Endothelial cell of umbilical vein (primary cell): ENCODE data around the gene NEU2. TPM values are rescaled to one million over a fixed set of nuclear protein-coding genes. Genes with fewer than 3 reads are reported as not detected.

Source experiments
- BruUV-seq: library from RNA; stranded (reverse); fragments of 400-500 nt; replicated peaks from 2 replicates; lab custom pipeline; 2021; lab: Mats Ljungman, UMichigan
- CTCF ChIA-PET: fragments of 300-600, 350-600 bp; sonication (Branson Sonifier 250); formaldehyde crosslinking; loops from one replicate; lab custom pipeline; 2021; ENCODE audit warnings: antibody characterized with exemption, inconsistent platforms; lab: Charles Lee
- POLR2A ChIA-PET: fragments of 300-600, 350-600 bp; sonication (Branson Sonifier 250); formaldehyde crosslinking; loops from one replicate; lab custom pipeline; 2021; ENCODE audit warnings: antibody characterized with exemption, inconsistent platforms; lab: Charles Lee
- DNase-seq: peaks from one replicate; pipeline ENCODE4 v3.0.0-alpha.2; 2011; ENCODE audit warnings: low read depth, low spot score
- FAIRE-seq: peaks from 2 replicates; lab custom pipeline; 2011; peaks lifted over from hg19 to GRCh38; lab: Jason Lieb, UNC
- H2AFZ ChIP-seq: 2 replicates; pipeline ENCODE4 v1.6.0; 2012; ENCODE audit warnings: low read depth, low read length, control low read depth, inconsistent platforms
- H3K27ac ChIP-seq: 2 replicates; pipeline ENCODE4 v1.5.1; 2011; ENCODE audit warnings: low read depth, mild to moderate bottlenecking, control low read depth, low read length, moderate library complexity; ENCODE audit not compliant: insufficient read depth
- H3K27me3 ChIP-seq, 2 experiments: 2 replicates each; pipeline versions ENCODE4 v1.6.0 to v1.6.1; 2011; ENCODE audit warnings: low read length in 2 of 2, mixed read lengths in 1 of 2; ENCODE audit not compliant: control insufficient read depth in 2 of 2, insufficient read depth in 2 of 2
- H3K36me3 ChIP-seq, 2 experiments: 2 replicates in 1 of 2; 3 replicates in 1 of 2; pipeline ENCODE4 v1.5.1; 2011; ENCODE audit warnings: low read length in 2 of 2, mild to moderate bottlenecking in 1 of 2, moderate library complexity in 1 of 2; ENCODE audit not compliant: control insufficient read depth in 2 of 2, insufficient read depth in 2 of 2; ENCODE audit errors: extremely low read depth in 1 of 2
- H3K4me1 ChIP-seq: 3 replicates; pipeline ENCODE4 v1.5.1; 2011; ENCODE audit warnings: mild to moderate bottlenecking, low read length; ENCODE audit not compliant: control insufficient read depth, insufficient read depth; ENCODE audit errors: extremely low read depth
- H3K4me2 ChIP-seq: 2 replicates; pipeline ENCODE4 v1.6.1; 2011; ENCODE audit warnings: low read length, control low read depth, mixed read lengths; ENCODE audit not compliant: insufficient read depth
- H3K4me3 ChIP-seq, 3 experiments: fragments of 200-600 bp in 1 of 3; sonication (generic), shearing (Covaris generic) in 1 of 3; replicated peaks in 1 of 3; 2 replicates each; pipeline ENCODE4 v1.5.1; 2011 to 2016; ENCODE audit warnings: control low read depth in 3 of 3, low read length in 3 of 3, mild to moderate bottlenecking in 2 of 3, inconsistent platforms in 1 of 3, low read depth in 1 of 3, moderate library complexity in 1 of 3; ENCODE audit not compliant: insufficient read depth in 1 of 3
- H3K79me2 ChIP-seq: 2 replicates; pipeline ENCODE4 v1.6.0; 2012; ENCODE audit warnings: low read length, inconsistent platforms; ENCODE audit not compliant: control insufficient read depth, insufficient read depth
- H3K9ac ChIP-seq: replicated peaks from 2 replicates; pipeline ENCODE3; 2011; ENCODE audit warnings: low read length, control low read depth; ENCODE audit not compliant: insufficient read depth; ENCODE audit errors: extremely low read depth
- H3K9me1 ChIP-seq: replicated peaks from 3 replicates; pipeline ENCODE4 v1.6.0; 2011; ENCODE audit warnings: mild to moderate bottlenecking, low read length; ENCODE audit not compliant: control insufficient read depth, insufficient read depth; ENCODE audit errors: extremely low read depth
- H3K9me3 ChIP-seq: replicated peaks from 2 replicates; pipeline ENCODE4 v1.5.1; 2012; ENCODE audit warnings: low read length, inconsistent platforms; ENCODE audit not compliant: control insufficient read depth, insufficient read depth
- H4K20me1 ChIP-seq: replicated peaks from 2 replicates; pipeline ENCODE3; 2011; ENCODE audit warnings: mild to moderate bottlenecking, low read length; ENCODE audit not compliant: control insufficient read depth, insufficient read depth; ENCODE audit errors: extremely low read depth
- CTCF ChIP-seq, 2 donors: IDR thresholded peaks; 1 replicate in 1 of 2; 2 replicates in 1 of 2; pipeline ENCODE4 v1.5.1; 2011; ENCODE audit warnings: low read length in 2 of 2, mild to moderate bottlenecking in 2 of 2, moderate library complexity in 2 of 2, control low read depth in 1 of 2, inconsistent platforms in 1 of 2, low read depth in 1 of 2; ENCODE audit not compliant: insufficient read depth in 1 of 2; ENCODE audit errors: extremely low read depth in 1 of 2
- EZH2 ChIP-seq: IDR thresholded peaks from 2 replicates; pipeline ENCODE4 v1.6.1; 2012; ENCODE audit warnings: borderline replicate concordance, low read depth, mild to moderate bottlenecking, moderate library complexity, low read length, inconsistent platforms; ENCODE audit not compliant: severe bottlenecking
- FOS ChIP-seq: IDR thresholded peaks from 2 replicates; pipeline ENCODE4 v1.6.1; 2011; ENCODE audit warnings: mild to moderate bottlenecking, low read length, moderate library complexity, borderline replicate concordance; ENCODE audit not compliant: insufficient read depth
- GATA2 ChIP-seq: IDR thresholded peaks from 2 replicates; pipeline ENCODE4 v1.7.0; 2011; ENCODE audit warnings: low read depth, mild to moderate bottlenecking, moderate library complexity, mixed read lengths, low read length; ENCODE audit not compliant: insufficient read length, insufficient read depth
- JUN ChIP-seq: IDR thresholded peaks from 2 replicates; pipeline ENCODE4 v1.6.1; 2011; ENCODE audit warnings: borderline replicate concordance, low read depth; ENCODE audit not compliant: insufficient read length, insufficient read depth
- MAX ChIP-seq: IDR thresholded peaks from 2 replicates; pipeline ENCODE4 v1.6.1; 2011; ENCODE audit not compliant: insufficient read depth, insufficient read length
- MYC ChIP-seq: IDR thresholded peaks from one replicate; pipeline ENCODE4 v1.6.1; 2011; ENCODE audit warnings: mild to moderate bottlenecking, low read depth, low read length
- POLR2A ChIP-seq: IDR thresholded peaks from 2 replicates; pipeline ENCODE4 v1.6.1; 2012; ENCODE audit warnings: low read depth, mild to moderate bottlenecking, control low read depth, low read length
- POLR2AphosphoS5 ChIP-seq: IDR thresholded peaks from 2 replicates; pipeline ENCODE4 v1.6.1; 2012; ENCODE audit warnings: low read depth, mild to moderate bottlenecking, control low read depth, low read length, moderate library complexity; ENCODE audit not compliant: insufficient read depth
- dilution Hi-C: fragments of 300-500 bp; cut with MboI; formaldehyde crosslinking; loops from one replicate; pipeline ENCODE4 v1.15.0; 2019; ENCODE audit warnings: low sequenced_read_pairs; ENCODE audit not compliant: extremely low pct_ligation_motif_present
- intact Hi-C: fragments of 100-400 bp; cut with micrococcal nuclease; formaldehyde crosslinking; loops from one replicate; pipeline ENCODE4 v1.10.0; 2022
- polyA plus RNA-seq, 4 experiments: library from polyadenylated mRNA; depleted of rRNA in 3 of 4; stranded (reverse) in 3 of 4; unstranded in 1 of 4; fragments of >200 nt; gene quantifications; 2 replicates each; pipeline versions ENCODE4 v1.2.1 to v1.2.3, GENCODE V29; 2011 to 2012; ENCODE audit warnings: missing spikeins in 1 of 4
- total RNA-seq: library from RNA; stranded (reverse); gene quantifications from 2 replicates; pipeline ENCODE4 v1.2.3, GENCODE V29; 2021

Gene NEU2
- total and polyA plus RNA-seq, 2 donors (not counting 3 experiments of a cell fraction or from before 2014, with no cell fraction given): not detected

- Histone ChIP-seq H3K9me3 (no peaks in the 10 kb centered on the region), H3K4me1 (no peaks in the 10 kb centered on the region), H3K36me3 (no peaks in the 10 kb centered on the region), H2AFZ (no peak overlapping the region), H3K27ac (no peak overlapping the region), H3K79me2 (no peaks in the 10 kb centered on the region), H3K9me1 (no peaks in the 10 kb centered on the region), H4K20me1 (no peaks in the 10 kb centered on the region), H3K4me3 (no peak overlapping the region), H3K27me3 (no peaks in the 10 kb centered on the region), H3K4me2 (no peak overlapping the region), H3K9ac (no peak overlapping the region)
- BruUV-seq: no TSS peak
- intact Hi-C loops (no loop called here), dilution Hi-C loops (no loop called here)
- FAIRE-seq: no peak
- CTCF ChIA-PET: interaction anchor here (0.6 to 1.3 kb wide), 2 partner anchors 18 to 303 kb away, joined by 3 to 4 read pairs; no protein-coding TSS in a partner anchor
- TF ChIP-seq POLR2A: no peak
- no peak for TF ChIP-seq CTCF (IDR thresholded peaks at IDR 0.05; ENCODE audit: extremely low read depth in 1 of 2, insufficient read depth in 1 of 2, low read depth in 1 of 2, low read length in 2 of 2)
- TF ChIP-seq EZH2: no peak
- no peak for TF ChIP-seq MAX
- no peak for TF ChIP-seq FOS
- TF ChIP-seq MYC: no peak
- TF ChIP-seq POLR2AphosphoS5: no peak
- no peak for TF ChIP-seq GATA2
- TF ChIP-seq JUN: no peak
- POLR2A ChIA-PET: no interaction called here
- no peak for DNase-seq
These were observed 3.8 kb downstream of the NEU2 start for GRCh38 chr2:233036162-233036838.
